ENCODE results near the gene SLC25A4. TPM values are rescaled to one million over a fixed set of nuclear protein-coding genes. Genes with fewer than 3 reads are reported as not detected.

SLC25A4 gene
- total and polyA plus RNA-seq, 2 donors (not counting 3 experiments of a cell fraction or from before 2014, with no cell fraction given): 13.5 to 13.7 TPM

- H3K9me1 ChIP-seq (replicated peaks; ENCODE audit: control insufficient read depth, extremely low read depth, insufficient read depth, low read length): no peaks in the 10 kb centered on the region
- intact Hi-C loops (cut with micrococcal nuclease) (loop anchor here (1.0 to 10.0 kb wide), 2 partner anchors 15 to 1622 kb away; partner anchors contain the start of gene ING2), dilution Hi-C loops (cut with MboI; ENCODE audit: extremely low pct_ligation_motif_present, low sequenced_read_pairs) (no loop called here)
- H3K4me1 ChIP-seq (ENCODE audit: control insufficient read depth, extremely low read depth, insufficient read depth, low read length): peaks cover 15% of the 10 kb centered on the region
- no peaks in the 10 kb centered on the region for H3K9me3 ChIP-seq (replicated peaks; ENCODE audit: control insufficient read depth, insufficient read depth, low read length)
- H3K27ac ChIP-seq (ENCODE audit: insufficient read depth, low read depth, low read length): no peak overlapping the region
- peak overlapping the region; percentile 35 to 64 (median 52) for H3K4me3 ChIP-seq (replicated peaks in 1 of 3; ENCODE audit: insufficient read depth in 1 of 3, low read depth in 1 of 3, low read length in 3 of 3)
- H3K27me3 ChIP-seq (ENCODE audit: control insufficient read depth in 2 of 2, insufficient read depth in 2 of 2, low read length in 2 of 2): peaks cover 7 to 9% of the 10 kb centered on the region in 2 experiments
- TF ChIP-seq EZH2 (IDR thresholded peaks at IDR 0.05; ENCODE audit: borderline replicate concordance, low read depth, low read length, severe bottlenecking): no peak
- no peak for TF ChIP-seq JUN (IDR thresholded peaks at IDR 0.05; ENCODE audit: borderline replicate concordance, insufficient read depth, insufficient read length, low read depth)
- TF ChIP-seq FOS (IDR thresholded peaks at IDR 0.05; ENCODE audit: borderline replicate concordance, insufficient read depth, low read length): no peak
- TF ChIP-seq POLR2AphosphoS5 (IDR thresholded peaks at IDR 0.05; ENCODE audit: insufficient read depth, low read depth, low read length): no peak
- CTCF ChIA-PET: interaction anchor here (0.7 to 2.4 kb wide), 6 partner anchors 15 to 1010 kb away, joined by 3 to 12 read pairs (median 4); no protein-coding TSS in a partner anchor
- no TSS peak for BruUV-seq (replicated peaks)
- peak overlapping the region; percentile 63 for H2AFZ ChIP-seq (ENCODE audit: low read depth, low read length)
- H3K79me2 ChIP-seq (ENCODE audit: control insufficient read depth, insufficient read depth, low read length): no peaks in the 10 kb centered on the region
- FAIRE-seq (no peak), DNase-seq (ENCODE audit: low read depth, low spot score) (peak; percentile 15)
- H4K20me1 ChIP-seq (replicated peaks; ENCODE audit: control insufficient read depth, extremely low read depth, insufficient read depth, low read length): no peaks in the 10 kb centered on the region
- POLR2A ChIA-PET: no interaction called here
- no peak overlapping the region for H3K9ac ChIP-seq (replicated peaks; ENCODE audit: extremely low read depth, insufficient read depth, low read length)
- H3K36me3 ChIP-seq (ENCODE audit: control insufficient read depth in 2 of 2, extremely low read depth in 1 of 2, insufficient read depth in 2 of 2, low read length in 2 of 2): no peaks in the 10 kb centered on the region
- peak overlapping the region; percentile 84 for H3K4me2 ChIP-seq (ENCODE audit: insufficient read depth, low read length)
Observed at GRCh38 chr4:185127021-185127925, 15.8 kb upstream of the SLC25A4 start.

Measured in endothelial cell of umbilical vein (primary cell).